HepG2 (cell line): ENCODE measurements around the gene APOL5. TPM values are rescaled to one million over a fixed set of nuclear protein-coding genes. Genes with fewer than 3 reads are reported as not detected.

Source experiments
- ATAC-seq: fragments of 200-7000 bp; cut with Tn5 transposase; 3 replicates; pipeline ENCODE4 v1.9.1; 2020; ENCODE audit warnings: mild to moderate bottlenecking, moderate library complexity
- BruUV-seq: library from RNA; stranded (reverse); fragments of 400-500 nt; replicated peaks from 2 replicates; lab custom pipeline; 2021; lab: Mats Ljungman, UMichigan
- CTCF ChIA-PET: fragments of 300-600 bp; formaldehyde crosslinking; extraction: SDS; loops from one replicate; lab custom pipeline; 2021; ENCODE audit warnings: low total read pairs, inconsistent platforms, low intra/inter-chr PET ratio; lab: Yijun Ruan, JAX
- POLR2A ChIA-PET: fragments of 350-600 bp; sonication (Branson Sonifier 250); formaldehyde crosslinking; loops from one replicate; lab custom pipeline; 2020; ENCODE audit warnings: antibody characterized with exemption, inconsistent platforms; lab: Yijun Ruan, JAX
- DNase-seq: peaks from one replicate; pipeline ENCODE4 v3.0.0-alpha.2; 2015; ENCODE audit warnings: low spot score
- FAIRE-seq: peaks from 3 replicates; lab custom pipeline; 2011; peaks lifted over from hg19 to GRCh38; lab: Jason Lieb, UNC
- H2AFZ ChIP-seq: one replicate; pipeline ENCODE4 v1.6.1; 2011; ENCODE audit warnings: low read length, inconsistent platforms
- H3K27ac ChIP-seq: fragments of 300-600 bp; 3 replicates; pipeline ENCODE4 v1.8.0; 2011; ENCODE audit warnings: mixed run types, mild to moderate bottlenecking, mixed read lengths, low read length, inconsistent platforms; ENCODE audit not compliant: insufficient read depth; ENCODE audit errors: extremely low read length
- H3K27me3 ChIP-seq, 2 experiments: fragments of 200-600 bp in 1 of 2; 2 replicates in 1 of 2; 3 replicates in 1 of 2; pipeline versions ENCODE4 v1.6.0 to v1.8.0; 2011; ENCODE audit warnings: low read length in 2 of 2, mild to moderate bottlenecking in 2 of 2, moderate library complexity in 2 of 2, inconsistent platforms in 1 of 2; ENCODE audit not compliant: insufficient read depth in 2 of 2, control insufficient read depth in 1 of 2
- H3K36me3 ChIP-seq, 2 experiments: fragments of 200-600 bp in 1 of 2; replicated peaks in 1 of 2; 2 replicates in 1 of 2; 3 replicates in 1 of 2; pipeline versions ENCODE4 v1.5.1 to v1.8.0; 2011; ENCODE audit warnings: low read length in 2 of 2, inconsistent platforms in 1 of 2; ENCODE audit not compliant: insufficient read depth in 2 of 2, control insufficient read depth in 1 of 2
- H3K4me1 ChIP-seq: 2 replicates; pipeline ENCODE4 v1.5.1; 2012; ENCODE audit warnings: low read length, inconsistent platforms; ENCODE audit not compliant: insufficient read depth
- H3K4me2 ChIP-seq: 2 replicates; pipeline ENCODE4 v1.6.0; 2011; ENCODE audit warnings: low read depth, low read length, inconsistent platforms
- H3K4me3 ChIP-seq, 3 experiments: fragments of 200-600 bp in 1 of 3; sonication (generic), shearing (Covaris generic) in 1 of 3; replicated peaks in 1 of 3; 2 replicates each; pipeline ENCODE4 v1.5.1; 2011 to 2016; ENCODE audit warnings: low read length in 3 of 3, inconsistent platforms in 2 of 3, low read depth in 2 of 3, mild to moderate bottlenecking in 2 of 3, control low read depth in 1 of 3, mixed read lengths in 1 of 3; ENCODE audit not compliant: insufficient read depth in 1 of 3
- H3K79me2 ChIP-seq: one replicate; pipeline ENCODE4 v1.6.1; 2011; ENCODE audit warnings: low read length, inconsistent platforms; ENCODE audit not compliant: insufficient read depth
- H3K9ac ChIP-seq: 2 replicates; pipeline ENCODE4 v1.6.0; 2011; ENCODE audit warnings: mild to moderate bottlenecking, low read depth, low read length, inconsistent platforms; ENCODE audit not compliant: insufficient read depth
- H3K9me3 ChIP-seq: 2 replicates; pipeline ENCODE4 v1.5.1; 2012; ENCODE audit warnings: mild to moderate bottlenecking, low read length
- H4K20me1 ChIP-seq: 2 replicates; pipeline ENCODE4 v1.6.0; 2011; ENCODE audit warnings: inconsistent platforms, mild to moderate bottlenecking, low read length, moderate library complexity; ENCODE audit not compliant: insufficient read depth
- ARID2 ChIP-seq: sonication (generic); formaldehyde crosslinking; IDR thresholded peaks from 2 replicates; pipeline ENCODE4 v1.8.1; 2022; ENCODE audit warnings: mild to moderate bottlenecking, missing genetic modification reagents, borderline replicate concordance
- CTCF ChIP-seq: sonication (generic); formaldehyde crosslinking; IDR thresholded peaks from 2 replicates; pipeline ENCODE4 v1.5.0; 2020; ENCODE audit warnings: mild to moderate bottlenecking, missing genetic modification reagents, moderate library complexity
- FOXJ3 ChIP-seq: sonication (generic); formaldehyde crosslinking; IDR thresholded peaks from 2 replicates; pipeline ENCODE4 v1.4.0; 2020; ENCODE audit warnings: missing genetic modification reagents, mild to moderate bottlenecking, borderline replicate concordance
- GATA4 ChIP-seq: sonication (generic); IDR thresholded peaks from 2 replicates; pipeline ENCODE4 v1.6.1; 2016; ENCODE audit warnings: antibody characterized with exemption, low read depth, borderline replicate concordance
- GMEB1 ChIP-seq: sonication (generic); formaldehyde crosslinking; IDR thresholded peaks from 2 replicates; pipeline ENCODE4 v1.5.1; 2020; ENCODE audit warnings: missing genetic modification reagents, mild to moderate bottlenecking, borderline replicate concordance
- GTF2F1 ChIP-seq: fragments of 150-350 bp; IDR thresholded peaks from 2 replicates; pipeline ENCODE4 v1.6.1; 2014; ENCODE audit warnings: low read length
- KLF16 ChIP-seq, 2 experiments: sonication (generic) in 1 of 2; formaldehyde crosslinking in 1 of 2; IDR thresholded peaks; 2 replicates each; pipeline versions ENCODE4 v1.6.1 to v1.8.0; 2016 to 2023; ENCODE audit warnings: missing genetic modification reagents in 2 of 2, missing compliant biosample characterization in 1 of 2
- NR2F2 ChIP-seq: IDR thresholded peaks from 2 replicates; pipeline ENCODE4 v1.6.1; 2012; ENCODE audit warnings: low read depth, inconsistent platforms, borderline replicate concordance
- ZNF260 ChIP-seq: sonication (generic); formaldehyde crosslinking; IDR thresholded peaks from 2 replicates; pipeline ENCODE4 v1.4.0; 2020; ENCODE audit warnings: missing genetic modification reagents, low read depth, mild to moderate bottlenecking, borderline replicate concordance
- ZNF3 ChIP-seq: IDR thresholded peaks from 2 replicates; pipeline ENCODE4 v1.7.0; 2017; ENCODE audit warnings: inconsistent platforms
- ZNF407 ChIP-seq: sonication (generic); formaldehyde crosslinking; IDR thresholded peaks from one replicate; pipeline ENCODE4 v1.5.1; 2020; ENCODE audit warnings: mild to moderate bottlenecking, missing genetic modification reagents; ENCODE audit errors: not compliant biosample characterization
- WGBS: methylation state at CpG from one replicate; pipeline ENCODE4 v1.1.6; 2017; ENCODE audit warnings: low lambda C conversion rate; 5-methylcytosine and 5-hydroxymethylcytosine counted together
- in situ Hi-C: cut with HindIII; loops from 2 replicates; pipeline ENCODE4 v1.10.0; 2017; ENCODE audit warnings: low pct_unique_long_range_greater_than_20kb; ENCODE audit not compliant: extremely low pct_ligation_motif_present
- intact Hi-C: fragments of 100-400 bp; cut with micrococcal nuclease; formaldehyde crosslinking; loops from one replicate; pipeline ENCODE4 v1.10.0; 2022; ENCODE audit not compliant: unreplicated experiment
- polyA plus RNA-seq, 8 experiments: library from polyadenylated mRNA; depleted of rRNA in 3 of 8; stranded (reverse) in 7 of 8; unstranded in 1 of 8; fragments of >200 nt; fragmentation: Illumina TruSeq in 4 of 8; extraction: Trizol in 4 of 8; gene quantifications; 2 replicates each; pipeline versions ENCODE4 v1.2.1 to v1.2.3, GENCODE V29; 2011 to 2016; ENCODE audit warnings: low read depth in 4 of 8, missing spikeins in 1 of 8, mixed read lengths in 1 of 8; ENCODE audit not compliant: insufficient read depth in 1 of 8
- total RNA-seq, 5 experiments: library from RNA; depleted of rRNA; stranded (reverse); fragments of >200 nt; fragmentation: Illumina TruSeq; extraction: Trizol; gene quantifications; 2 replicates each; pipeline ENCODE4 v1.2.3, GENCODE V29; 2016; ENCODE audit warnings: low read depth in 1 of 5

Gene APOL5
- total and polyA plus RNA-seq, 2 of the 13 experiments (the other 11 are each of a cell fraction or from before 2014, with no cell fraction given): not detected

- peaks cover 1 to 17% of the 10 kb centered on the region in 2 experiments; a peak in 1 of 5 replicates for H3K36me3 ChIP-seq
- H3K9ac ChIP-seq: no peak overlapping the region
- peak; percentile 56 for FAIRE-seq
- in situ Hi-C loops: loop anchor here (10.0 to 25.0 kb wide), 3 partner anchors 105 to 373 kb away; no protein-coding TSS in a partner anchor
- H3K4me3 ChIP-seq: no peak overlapping the region
- no peak overlapping the region for H2AFZ ChIP-seq
- ChIA-PET CTCF (interaction anchor here (0.9 kb wide), 1 partner anchor 113 kb away, joined by 5 read pairs; no protein-coding TSS in a partner anchor), POLR2A (no interaction called here)
- no TSS peak for BruUV-seq
- 89% methylated on average over 12 of the region's 12 CpGs for WGBS
- H3K4me2 ChIP-seq: no peak overlapping the region
- DNase-seq: peak; percentile 18
- H3K79me2 ChIP-seq: no peaks in the 10 kb centered on the region
- H3K27ac ChIP-seq: no peak overlapping the region
- H4K20me1 ChIP-seq: no peaks in the 10 kb centered on the region
- no peaks in the 10 kb centered on the region for H3K9me3 ChIP-seq
- intact Hi-C loops: loop anchor here (1.0 kb wide), 1 partner anchor 112 kb away; no protein-coding TSS in a partner anchor
- H3K27me3 ChIP-seq: no peaks in the 10 kb centered on the region
- peak; percentile 69 for ATAC-seq
- H3K4me1 ChIP-seq: no peaks in the 10 kb centered on the region
- TF ChIP-seq FOXJ3 (CRISPR knock-in tag): no peak
- no peak for TF ChIP-seq ZNF260
- TF ChIP-seq KLF16 (CRISPR knock-in tag; IDR thresholded peaks at IDR 0.05): no peak
- no peak for TF ChIP-seq NR2F2
- TF ChIP-seq ARID2 (CRISPR knock-in tag): no peak
- no peak for TF ChIP-seq ZNF3 (CRISPR knock-in tag)
- no peak for TF ChIP-seq GTF2F1
- TF ChIP-seq GATA4: no peak
- no peak for TF ChIP-seq ZNF407 (CRISPR knock-in tag)
- peak; percentile 40 for TF ChIP-seq CTCF
- no peak for TF ChIP-seq GMEB1
These were observed 21.6 kb downstream of the APOL5 start for GRCh38 chr22:35739076-35739930.
